Caco-2 (cell line): ENCODE data around the gene GBX2. TPM values are rescaled to one million over a fixed set of nuclear protein-coding genes. Genes with fewer than 3 reads are reported as not detected.
A peak's percentile ranks its signal among the peaks of the same experiment; 100 is the strongest.

Source experiments
- BruUV-seq: library from RNA; stranded (reverse); fragments of 400-500 nt; replicated peaks from 2 replicates; lab custom pipeline; 2021; lab: Mats Ljungman, UMichigan
- CTCF ChIA-PET: fragments of 300-600 bp; sonication (Branson Sonifier 250); formaldehyde crosslinking; loops from one replicate; lab custom pipeline; 2022; ENCODE audit warnings: antibody characterized with exemption; lab: Charles Lee
- POLR2A ChIA-PET: fragments of 300-600 bp; sonication (Branson Sonifier 250); formaldehyde crosslinking; loops from one replicate; lab custom pipeline; 2022; ENCODE audit warnings: antibody characterized with exemption; lab: Charles Lee
- DNase-seq, 2 experiments: peaks; one replicate each; pipeline versions ENCODE4 v3.0.0 to v3.0.0-alpha.2; 2020 to 2022
- H3K27me3 ChIP-seq: replicated peaks from 2 replicates; pipeline ENCODE4 v1.6.0; 2011; ENCODE audit warnings: low read length; ENCODE audit not compliant: control insufficient read depth, insufficient read depth
- H3K36me3 ChIP-seq: 2 replicates; pipeline ENCODE4 v1.5.1; 2011; ENCODE audit warnings: low read length; ENCODE audit not compliant: control insufficient read depth, insufficient read depth
- H3K4me1 ChIP-seq: fragments of 250-450 bp; sonication (Bioruptor Pico); 2 replicates; pipeline ENCODE4 v1.5.1; 2020; ENCODE audit warnings: mild to moderate bottlenecking
- H3K4me3 ChIP-seq: 2 replicates; pipeline ENCODE4 v1.5.1; 2011; ENCODE audit warnings: low read depth, mild to moderate bottlenecking, control low read depth, low read length
- H3K9me3 ChIP-seq: fragments of 250-450 bp; sonication (Bioruptor Pico); 2 replicates; pipeline ENCODE4 v1.5.1; 2020; ENCODE audit warnings: mild to moderate bottlenecking, moderate library complexity
- H3K27ac Mint-ChIP-seq: one replicate; pipeline ENCODE4 v1.8.0; 2022; ENCODE audit warnings: mixed read lengths; ENCODE audit not compliant: unreplicated experiment
- H3K27me3 Mint-ChIP-seq: one replicate; pipeline ENCODE4 v1.8.0; 2022; ENCODE audit warnings: mixed read lengths; ENCODE audit not compliant: insufficient read depth, unreplicated experiment
- H3K36me3 Mint-ChIP-seq: one replicate; pipeline ENCODE4 v1.8.0; 2022; ENCODE audit warnings: mild to moderate bottlenecking, mixed read lengths; ENCODE audit not compliant: insufficient read depth, unreplicated experiment
- H3K4me1 Mint-ChIP-seq: one replicate; pipeline ENCODE4 v1.8.0; 2022; ENCODE audit warnings: low read depth, mixed read lengths; ENCODE audit not compliant: unreplicated experiment
- H3K4me3 Mint-ChIP-seq: one replicate; pipeline ENCODE4 v1.8.0; 2022; ENCODE audit warnings: mild to moderate bottlenecking, moderate library complexity, mixed read lengths; ENCODE audit not compliant: unreplicated experiment
- H3K9me3 Mint-ChIP-seq: one replicate; pipeline ENCODE4 v1.8.0; 2022; ENCODE audit warnings: mixed read lengths; ENCODE audit not compliant: unreplicated experiment
- CTCF ChIP-seq, 2 experiments: fragments of 200-600 bp in 1 of 2; IDR thresholded peaks; 1 replicate in 1 of 2; 2 replicates in 1 of 2; pipeline versions ENCODE4 v1.5.1 to v1.8.0; 2011 to 2022; ENCODE audit warnings: antibody characterized with exemption in 1 of 2, control low read depth in 1 of 2, inconsistent platforms in 1 of 2, low read depth in 1 of 2, low read length in 1 of 2, mild to moderate bottlenecking in 1 of 2, moderate library complexity in 1 of 2; ENCODE audit not compliant: insufficient read depth in 1 of 2, severe bottlenecking in 1 of 2, unreplicated experiment in 1 of 2
- intact Hi-C: fragments of 100-400 bp; cut with micrococcal nuclease; formaldehyde crosslinking; loops from one replicate; pipeline ENCODE4 v1.10.0; 2022; ENCODE audit not compliant: unreplicated experiment
- total RNA-seq: library from RNA; stranded (reverse); gene quantifications from 2 replicates; pipeline ENCODE4 v1.2.3, GENCODE V29; 2022

Gene GBX2
- total RNA-seq, 1 experiment from 2014 or later = 2.1 TPM

- no peak overlapping the region for H3K4me3 ChIP-seq
- peaks cover 7% of the 10 kb centered on the region for H3K36me3 Mint-ChIP-seq
- POLR2A ChIA-PET = no interaction called here
- H3K9me3 Mint-ChIP-seq = no peaks in the 10 kb centered on the region
- peak overlapping the region; percentile 52 for H3K4me3 Mint-ChIP-seq
- H3K9me3 ChIP-seq = no peaks in the 10 kb centered on the region
- H3K4me1 ChIP-seq = 0 out of 2 replicates have a peak, but pooled peaks cover 2% of the 10 kb centered on the region
- no peaks in the 10 kb centered on the region for H3K27me3 ChIP-seq
- H3K27me3 Mint-ChIP-seq = no peaks in the 10 kb centered on the region
- no peaks in the 10 kb centered on the region for H3K36me3 ChIP-seq
- no peak overlapping the region for H3K27ac Mint-ChIP-seq
- H3K4me1 Mint-ChIP-seq = no peaks in the 10 kb centered on the region
- intact Hi-C loops = loop anchor here (1.0 to 5.0 kb wide), 2 partner anchors 389 to 402 kb away; no protein-coding TSS in a partner anchor
- no TSS peak for BruUV-seq
- CTCF ChIA-PET = interaction anchor here (0.6 to 2.5 kb wide), 6 partner anchors 12 to 435 kb away, joined by 3 to 16 read pairs (median 4); no protein-coding TSS in a partner anchor
- peak; percentile 53 to 69 for TF ChIP-seq CTCF (IDR thresholded peaks at IDR 0.05; ENCODE audit: insufficient read depth in 1 of 2, low read depth in 1 of 2, low read length in 1 of 2, severe bottlenecking in 1 of 2, unreplicated experiment in 1 of 2)
- DNase-seq = peak in 1 of 2 experiments; percentile 61
These were observed 12.8 kb upstream of the GBX2 start for GRCh38 chr2:236180831-236181453.

GRCh38 chr2:236180076-236180816, 12.1 kb upstream of the GBX2 start:
- POLR2A ChIA-PET = no interaction called here
- DNase-seq = no peak
- CTCF ChIA-PET = interaction anchor here (0.6 to 2.5 kb wide), 6 partner anchors 13 to 434 kb away, joined by 3 to 16 read pairs (median 4); no protein-coding TSS in a partner anchor
- H3K27me3 ChIP-seq = no peaks in the 10 kb centered on the region
- Mint-ChIP-seq H3K9me3 (no peaks in the 10 kb centered on the region), H3K27ac (no peak overlapping the region), H3K4me3 (peak overlapping the region; percentile 52), H3K27me3 (no peaks in the 10 kb centered on the region), H3K4me1 (no peaks in the 10 kb centered on the region), H3K36me3 (peaks cover 7% of the 10 kb centered on the region)
- no peaks in the 10 kb centered on the region for H3K9me3 ChIP-seq
- TF ChIP-seq CTCF (IDR thresholded peaks at IDR 0.05; ENCODE audit: insufficient read depth in 1 of 2, low read depth in 1 of 2, low read length in 1 of 2, severe bottlenecking in 1 of 2, unreplicated experiment in 1 of 2) = no peak
- intact Hi-C loops = loop anchor here (5.0 kb wide), 1 partner anchor 388 kb away; no protein-coding TSS in a partner anchor
- BruUV-seq = no TSS peak
- H3K4me3 ChIP-seq = no peak overlapping the region
- H3K4me1 ChIP-seq = 0 out of 2 replicates have a peak, but pooled peaks cover 3% of the 10 kb centered on the region
- H3K36me3 ChIP-seq = no peaks in the 10 kb centered on the region
